ENCODE data around the gene ISCA1.

ISCA1 gene

DNA sequence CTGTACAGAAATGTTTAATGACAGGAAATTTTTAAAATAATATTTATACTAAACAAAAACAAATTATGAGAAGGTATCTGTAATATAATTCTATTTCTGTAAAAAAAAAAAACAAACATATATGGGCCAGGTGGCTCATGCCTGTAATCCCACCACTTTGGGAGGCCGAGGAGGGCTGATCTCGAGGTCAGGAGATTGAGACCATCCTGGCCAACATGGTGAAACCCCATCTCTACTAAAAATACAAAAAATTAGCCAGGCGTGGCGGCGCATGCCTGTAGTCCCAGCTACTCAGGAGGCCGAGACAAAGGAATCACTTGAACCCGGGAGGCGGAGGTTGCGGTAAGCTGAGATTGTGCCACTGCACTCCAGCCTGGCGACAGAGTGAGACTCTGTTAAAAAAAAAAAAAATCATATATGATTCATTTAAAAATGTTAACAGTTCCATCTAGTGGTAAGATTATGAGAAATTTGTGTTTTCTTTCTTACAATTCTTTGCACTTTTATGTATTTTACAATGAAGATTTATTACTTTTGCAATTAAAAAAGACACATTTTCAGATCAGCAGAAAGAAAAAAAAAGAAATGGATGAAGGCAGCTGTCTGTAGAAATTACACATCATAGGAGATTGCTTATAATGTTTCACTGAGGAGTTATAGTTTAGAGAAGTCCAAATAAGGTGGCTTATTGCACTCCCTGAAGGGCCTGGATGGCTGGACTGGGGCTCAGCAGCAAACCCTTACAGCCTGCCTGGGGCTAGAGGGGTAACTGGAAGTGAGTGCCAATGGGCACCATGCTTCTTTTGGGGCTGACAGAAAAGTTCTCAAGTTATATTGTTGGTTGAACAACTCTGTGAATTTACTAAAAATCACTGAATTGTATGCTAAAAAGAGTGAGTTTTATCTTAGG lies 43.2 kb downstream of the ISCA1 start:
- H3K4me3 ChIP-seq (ENCODE audit: low read depth, low read length): no peak overlapping the region
- CTCF ChIA-PET: interaction anchor here (0.9 to 3.1 kb wide), 15 partner anchors 8 to 424 kb away, joined by 3 to 16 read pairs (median 5); no protein-coding TSS in a partner anchor
- POLR2A ChIA-PET: no interaction called here
- no peak for DNase-seq (ENCODE audit: low read depth, low spot score)
- TF ChIP-seq, protein P1, sequence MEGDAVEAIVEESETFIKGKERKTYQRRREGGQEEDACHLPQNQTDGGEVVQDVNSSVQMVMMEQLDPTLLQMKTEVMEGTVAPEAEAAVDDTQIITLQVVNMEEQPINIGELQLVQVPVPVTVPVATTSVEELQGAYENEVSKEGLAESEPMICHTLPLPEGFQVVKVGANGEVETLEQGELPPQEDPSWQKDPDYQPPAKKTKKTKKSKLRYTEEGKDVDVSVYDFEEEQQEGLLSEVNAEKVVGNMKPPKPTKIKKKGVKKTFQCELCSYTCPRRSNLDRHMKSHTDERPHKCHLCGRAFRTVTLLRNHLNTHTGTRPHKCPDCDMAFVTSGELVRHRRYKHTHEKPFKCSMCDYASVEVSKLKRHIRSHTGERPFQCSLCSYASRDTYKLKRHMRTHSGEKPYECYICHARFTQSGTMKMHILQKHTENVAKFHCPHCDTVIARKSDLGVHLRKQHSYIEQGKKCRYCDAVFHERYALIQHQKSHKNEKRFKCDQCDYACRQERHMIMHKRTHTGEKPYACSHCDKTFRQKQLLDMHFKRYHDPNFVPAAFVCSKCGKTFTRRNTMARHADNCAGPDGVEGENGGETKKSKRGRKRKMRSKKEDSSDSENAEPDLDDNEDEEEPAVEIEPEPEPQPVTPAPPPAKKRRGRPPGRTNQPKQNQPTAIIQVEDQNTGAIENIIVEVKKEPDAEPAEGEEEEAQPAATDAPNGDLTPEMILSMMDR (IDR thresholded peaks at IDR 0.05; ENCODE audit: insufficient read depth, low read length, missing control alignments): no peak

DNA sequence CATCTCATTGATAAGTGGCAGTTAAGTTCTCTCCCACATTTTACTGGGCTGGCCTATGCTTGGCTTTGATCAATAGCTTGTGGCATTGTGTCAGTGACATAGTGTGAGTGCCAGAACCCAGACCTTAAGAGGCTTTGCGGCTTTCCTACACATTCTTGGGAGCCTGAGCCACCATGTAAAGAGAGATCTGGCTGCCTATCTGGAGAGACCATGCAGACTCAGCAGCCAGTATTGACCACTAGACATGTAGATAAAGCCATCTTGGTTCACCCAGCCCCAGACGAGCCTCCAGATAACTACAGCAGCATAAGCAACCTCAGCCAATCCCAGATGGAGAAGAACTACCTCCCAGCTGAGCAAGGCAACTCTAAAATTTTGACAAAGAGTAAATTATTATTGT lies 51.5 kb downstream of the ISCA1 start:
- ChIA-PET POLR2A (no interaction called here), CTCF (interaction anchor here (1.0 kb wide), 1 partner anchor 8 kb away, joined by 4 read pairs; no protein-coding TSS in a partner anchor)
- TF ChIP-seq, protein P1 (IDR thresholded peaks at IDR 0.05; ENCODE audit: insufficient read depth, low read length, missing control alignments): no peak
- DNase-seq (ENCODE audit: low read depth, low spot score): no peak
- no peak overlapping the region for H3K4me3 ChIP-seq (ENCODE audit: low read depth, low read length)

DNA sequence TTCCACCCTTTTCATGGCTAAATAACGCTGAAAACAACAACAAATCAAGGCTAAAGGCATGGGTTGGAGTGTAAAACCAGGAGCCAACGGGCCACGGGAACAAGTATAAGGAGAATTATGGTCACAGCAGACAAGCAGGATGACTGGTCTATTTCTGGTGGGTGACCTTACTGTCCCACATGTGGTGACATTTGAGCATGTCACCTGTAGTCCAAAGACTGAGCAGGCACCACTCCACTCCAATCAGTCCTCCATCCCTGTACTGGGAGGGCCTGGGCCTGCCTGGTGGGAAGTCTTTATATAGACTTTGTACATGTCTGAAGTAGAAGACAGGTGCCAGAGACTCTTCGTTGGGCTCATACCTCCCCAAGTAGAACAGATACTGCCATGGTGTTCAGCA lies 59.7 kb downstream of the ISCA1 start:
- TF ChIP-seq, protein P1 (IDR thresholded peaks at IDR 0.05; ENCODE audit: insufficient read depth, low read length, missing control alignments): no peak
- no peak for DNase-seq (ENCODE audit: low read depth, low spot score)
- no peak overlapping the region for H3K4me3 ChIP-seq (ENCODE audit: low read depth, low read length)
- POLR2A ChIA-PET: no interaction called here
- CTCF ChIA-PET: interaction anchor here (2.5 kb wide), 1 partner anchor 20 kb away, joined by 9 read pairs; no protein-coding TSS in a partner anchor

DNA sequence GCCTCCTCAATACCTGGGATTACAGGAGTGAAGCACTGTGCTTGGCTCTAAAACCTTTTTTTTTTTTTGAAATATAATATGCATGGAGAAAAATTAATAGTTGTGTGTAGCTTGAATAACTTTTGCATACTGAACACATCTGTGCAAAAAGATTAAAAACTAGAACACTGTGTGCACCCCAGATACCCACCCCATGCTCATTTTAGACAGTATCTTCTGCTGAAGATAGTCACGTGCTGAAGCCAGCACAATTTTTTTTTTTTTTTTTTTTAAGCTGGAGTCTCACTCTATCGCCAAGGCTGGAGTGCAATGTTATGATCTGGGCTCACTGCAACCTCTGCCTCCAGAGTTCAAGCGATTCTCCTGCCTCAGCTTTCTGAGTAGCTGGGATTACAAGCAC lies 62.7 kb downstream of the ISCA1 start:
- TF ChIP-seq, protein P1 (IDR thresholded peaks at IDR 0.05; ENCODE audit: insufficient read depth, low read length, missing control alignments): no peak

DNA sequence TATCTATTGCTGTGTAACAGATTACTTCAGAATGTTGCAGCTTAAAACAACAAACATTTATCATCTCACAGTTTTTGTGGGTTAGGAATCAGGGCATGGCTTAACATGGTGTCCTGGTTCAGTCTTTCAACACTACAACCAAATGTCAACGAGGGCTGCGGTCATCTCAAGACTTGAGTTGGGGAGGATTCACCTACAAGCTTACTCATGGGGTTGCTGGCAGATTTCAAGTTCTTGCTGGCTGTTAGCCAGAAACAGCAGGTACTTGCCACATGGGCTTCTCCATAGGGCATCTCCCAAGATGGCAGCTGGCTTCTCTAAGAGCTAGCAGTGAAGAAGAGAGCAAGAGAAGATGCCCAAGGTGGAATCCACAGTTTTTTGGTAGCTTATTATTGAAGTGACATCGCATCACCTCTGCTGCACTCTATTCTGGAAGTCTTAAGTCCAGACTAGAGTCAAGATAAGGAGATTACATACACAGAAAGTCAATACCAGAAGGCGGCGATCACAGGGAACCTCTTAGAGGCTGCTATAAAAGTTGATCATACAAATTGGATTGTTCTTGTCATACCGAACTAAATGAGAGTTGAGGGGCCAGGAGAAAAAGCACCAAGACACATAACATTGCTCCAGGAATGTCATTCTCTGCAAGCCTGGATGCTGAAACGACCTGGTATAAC lies 65.1 kb downstream of the ISCA1 start:
- ChIA-PET POLR2A (no interaction called here), CTCF (interaction anchor here (3.0 kb wide), 1 partner anchor 15 kb away, joined by 19 read pairs; no protein-coding TSS in a partner anchor)
- no peak for DNase-seq (ENCODE audit: low read depth, low spot score)
- no peak overlapping the region for H3K4me3 ChIP-seq (ENCODE audit: low read depth, low read length)
- TF ChIP-seq, protein P1 (IDR thresholded peaks at IDR 0.05; ENCODE audit: insufficient read depth, low read length, missing control alignments): no peak

More for the DNA sequence above, 62.7 kb downstream of the ISCA1 start:
- no peak for DNase-seq (ENCODE audit: low read depth, low spot score)
- CTCF ChIA-PET: interaction anchor here (1.0 to 3.0 kb wide), 2 partner anchors 17 to 18 kb away, joined by 3 to 19 read pairs; no protein-coding TSS in a partner anchor
- no peak overlapping the region for H3K4me3 ChIP-seq (ENCODE audit: low read depth, low read length)
- POLR2A ChIA-PET: no interaction called here

Data from AG04449 (cell line).